Thymus (tissue), 11 donors: Measurements from ENCODE around the gene PCYOX1L. TPM values are rescaled to one million over a fixed set of nuclear protein-coding genes. Genes with fewer than 3 reads are reported as not detected.

ENCODE experiments used
- DNase-seq, 9 donors: peaks; one replicate each; pipeline ENCODE4 v3.0.0-alpha.2; 2013; ENCODE audit warnings: low spot score in 9 of 9, low read depth in 6 of 9, missing footprints in 1 of 9
- H3K27ac ChIP-seq, 2 donors: one replicate each; pipeline ENCODE4 v1.5.1; 2013; ENCODE audit warnings: control low read depth in 1 of 2, low read depth in 1 of 2, low read length in 1 of 2, mild to moderate bottlenecking in 1 of 2, moderate library complexity in 1 of 2
- H3K27me3 ChIP-seq, 2 donors: one replicate each; pipeline ENCODE4 v1.5.1; 2013; ENCODE audit warnings: low read length in 1 of 2; ENCODE audit not compliant: control insufficient read depth in 2 of 2, insufficient read depth in 1 of 2
- H3K36me3 ChIP-seq, 2 donors: one replicate each; pipeline ENCODE4 v1.5.1; 2013; ENCODE audit warnings: low read length in 1 of 2, mild to moderate bottlenecking in 1 of 2, moderate library complexity in 1 of 2; ENCODE audit not compliant: control insufficient read depth in 2 of 2, insufficient read depth in 2 of 2
- H3K4me1 ChIP-seq, 2 donors: one replicate each; pipeline ENCODE4 v1.5.1; 2013; ENCODE audit warnings: low read length in 2 of 2; ENCODE audit not compliant: control insufficient read depth in 2 of 2, insufficient read depth in 2 of 2
- H3K4me3 ChIP-seq, 2 donors: one replicate each; pipeline ENCODE4 v1.5.1; 2013; ENCODE audit warnings: low read length in 2 of 2, control low read depth in 1 of 2, mild to moderate bottlenecking in 1 of 2
- H3K9me3 ChIP-seq, 2 donors: one replicate each; pipeline ENCODE4 v1.5.1; 2013; ENCODE audit warnings: low read length in 1 of 2, mild to moderate bottlenecking in 1 of 2; ENCODE audit not compliant: control insufficient read depth in 2 of 2, insufficient read depth in 1 of 2
- WGBS: extraction: QIAGEN DNeasy Blood & Tissue Kit; methylation state at CpG from one replicate; pipeline ENCODE4 v1.1.7; 2013; 5-methylcytosine and 5-hydroxymethylcytosine counted together
- polyA plus RNA-seq: library from polyadenylated mRNA; stranded (reverse); fragments of 200-250 nt; gene quantifications from one replicate; pipeline ENCODE4 v1.2.3, GENCODE V29; 2013
- total RNA-seq: library from RNA; stranded (reverse); fragments of 120-200 nt; gene quantifications from one replicate; pipeline ENCODE4 v1.2.4, GENCODE V29; 2013
- donor health status: healthy.

The PCYOX1L gene
- total and polyA plus RNA-seq, 2 donors: 8.4 to 19.7 TPM

GRCh38 chr5:149378241-149378820, 20.5 kb downstream of the PCYOX1L start:
- 90% methylated on average over 5 of the region's 5 CpGs for WGBS
- Histone ChIP-seq H3K36me3 (no peaks in the 10 kb centered on the region), H3K4me1 (no peaks in the 10 kb centered on the region), H3K27me3 (no peaks in the 10 kb centered on the region), H3K9me3 (no peaks in the 10 kb centered on the region), H3K4me3 (no peak overlapping the region), H3K27ac (no peak overlapping the region)
- no peak for DNase-seq

GRCh38 chr5:149379177-149379761, 21.4 kb downstream of the PCYOX1L start, which contains the start of gene IL17B:
Gene IL17B (minus strand): TSS chr5:149379292. CDS start chr5:149379225, 67 bp downstream.
- H3K36me3 ChIP-seq: no peaks in the 10 kb centered on the region
- H3K9me3 ChIP-seq: no peaks in the 10 kb centered on the region
- no peak for DNase-seq
- no peak within 1 kb of the TSS for H3K4me3 ChIP-seq
- no peaks in the 10 kb centered on the region for H3K4me1 ChIP-seq
- 92% methylated on average over 22 of the region's 22 CpGs for WGBS
- H3K27me3 ChIP-seq: no peaks in the 10 kb centered on the region
- no peak within 1 kb of the TSS for H3K27ac ChIP-seq

- Histone ChIP-seq H3K4me1 (no peaks in the 10 kb centered on the region), H3K27ac (no peak overlapping the region), H3K36me3 (no peaks in the 10 kb centered on the region), H3K4me3 (no peak overlapping the region), H3K27me3 (no peaks in the 10 kb centered on the region), H3K9me3 (no peaks in the 10 kb centered on the region)
- WGBS: 94% methylated on average over 5 of the region's 5 CpGs
- no peak for DNase-seq
These were observed 22.1 kb downstream of the PCYOX1L start for GRCh38 chr5:149379818-149380374.

- Histone ChIP-seq H3K27ac (no peak overlapping the region), H3K4me3 (no peak overlapping the region), H3K27me3 (no peaks in the 10 kb centered on the region), H3K36me3 (no peaks in the 10 kb centered on the region), H3K4me1 (peaks cover 2 to 6% of the 10 kb centered on the region in 2 donors), H3K9me3 (no peaks in the 10 kb centered on the region)
- 92% methylated on average over 16 of the region's 16 CpGs for WGBS
- DNase-seq: no peak
These were observed 22.7 kb downstream of the PCYOX1L start for GRCh38 chr5:149380466-149381121.

- no peak overlapping the region for H3K27ac ChIP-seq
- H3K36me3 ChIP-seq: no peaks in the 10 kb centered on the region
- WGBS: 67% methylated on average over 8 of the region's 8 CpGs
- no peak for DNase-seq
- no peaks in the 10 kb centered on the region for H3K27me3 ChIP-seq
- peaks cover 6 to 14% of the 10 kb centered on the region in 2 donors for H3K4me1 ChIP-seq
- no peaks in the 10 kb centered on the region for H3K9me3 ChIP-seq
- H3K4me3 ChIP-seq: no peak overlapping the region
These were observed 23.6 kb downstream of the PCYOX1L start for GRCh38 chr5:149381261-149381985.

- DNase-seq: peak in 8 of 9 donors; percentile 38 to 82 (median 65)
- 49% methylated on average over 16 of the region's 16 CpGs for WGBS
- no peaks in the 10 kb centered on the region for H3K36me3 ChIP-seq
- no peaks in the 10 kb centered on the region for H3K9me3 ChIP-seq
- H3K4me3 ChIP-seq: no peak overlapping the region
- no peaks in the 10 kb centered on the region for H3K27me3 ChIP-seq
- H3K4me1 ChIP-seq: peaks cover 6 to 19% of the 10 kb centered on the region in 2 donors
- no peak overlapping the region for H3K27ac ChIP-seq
These were observed 24.1 kb downstream of the PCYOX1L start for GRCh38 chr5:149381986-149382338.

- Histone ChIP-seq H3K4me3 (no peak overlapping the region), H3K9me3 (no peaks in the 10 kb centered on the region), H3K36me3 (no peaks in the 10 kb centered on the region), H3K27ac (no peak overlapping the region), H3K4me1 (peaks cover 6 to 20% of the 10 kb centered on the region in 2 donors), H3K27me3 (no peaks in the 10 kb centered on the region)
- DNase-seq: no peak
- 95% methylated on average over 12 of the region's 12 CpGs for WGBS
These were observed 24.8 kb downstream of the PCYOX1L start for GRCh38 chr5:149382517-149383220.

- Histone ChIP-seq H3K4me1 (peaks cover 6 to 20% of the 10 kb centered on the region in 2 donors), H3K27me3 (no peaks in the 10 kb centered on the region), H3K36me3 (no peaks in the 10 kb centered on the region), H3K9me3 (no peaks in the 10 kb centered on the region), H3K4me3 (no peak overlapping the region), H3K27ac (no peak overlapping the region)
- 95% methylated on average over 9 of the region's 9 CpGs for WGBS
- DNase-seq: no peak
These were observed 25.6 kb downstream of the PCYOX1L start for GRCh38 chr5:149383399-149383798.
